HG02759 (cell line): Measurements from ENCODE around the gene CDK7.

Experiments
- ATAC-seq: cut with Tn5 transposase; IDR thresholded peaks from one replicate; pipeline ENCODE4 v1.9.1; 2021; ENCODE audit warnings: mild to moderate bottlenecking, moderate library complexity; ENCODE audit not compliant: unreplicated experiment

The CDK7 gene

DNA sequence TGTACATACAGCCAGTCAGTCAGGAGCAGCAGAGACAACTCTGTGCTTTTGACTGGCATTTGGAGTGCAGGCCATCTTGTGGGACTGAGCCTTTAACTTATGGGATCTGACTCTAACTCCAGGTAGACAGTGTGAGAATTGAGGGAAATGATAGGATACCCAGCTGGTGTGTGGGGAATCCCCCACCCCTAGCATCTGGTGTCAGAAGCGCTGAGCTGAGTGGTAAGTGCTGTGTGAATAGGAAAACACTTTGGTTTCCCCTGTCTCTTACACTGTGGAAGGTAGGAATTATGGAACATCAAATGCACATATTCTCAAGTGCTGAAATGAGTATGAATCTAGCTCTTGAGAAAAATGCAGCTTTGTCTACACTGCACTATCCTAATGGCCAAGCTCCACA is 54.0 kb downstream of the CDK7 start:
- ATAC-seq, result no peak

- ATAC-seq, result no peak
Measured at GRCh38 chr5:69292306-69292705, 57.6 kb downstream of the CDK7 start.

DNA sequence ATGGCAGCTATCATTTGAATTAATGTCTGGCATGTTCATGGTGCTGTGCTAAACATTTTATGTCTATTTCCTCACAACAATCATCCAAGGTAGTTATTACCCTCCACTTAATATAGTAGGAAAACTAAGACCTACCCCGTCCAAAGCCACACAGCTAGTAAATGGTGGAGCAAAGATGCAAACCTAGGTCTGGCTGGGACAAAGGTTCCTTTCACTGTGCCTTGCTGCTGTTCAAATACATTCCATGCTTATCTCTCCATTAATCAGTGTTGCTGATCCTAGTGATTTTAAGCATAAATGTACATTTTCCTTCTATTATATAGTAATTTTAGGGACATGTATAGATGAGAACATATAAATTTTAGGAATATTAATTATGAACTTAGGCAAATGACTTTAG is 59.2 kb downstream of the CDK7 start:
- ATAC-seq, result no peak

GRCh38 chr5:69295088-69295754 is 60.5 kb downstream of the CDK7 start:
- no peak for ATAC-seq

DNA sequence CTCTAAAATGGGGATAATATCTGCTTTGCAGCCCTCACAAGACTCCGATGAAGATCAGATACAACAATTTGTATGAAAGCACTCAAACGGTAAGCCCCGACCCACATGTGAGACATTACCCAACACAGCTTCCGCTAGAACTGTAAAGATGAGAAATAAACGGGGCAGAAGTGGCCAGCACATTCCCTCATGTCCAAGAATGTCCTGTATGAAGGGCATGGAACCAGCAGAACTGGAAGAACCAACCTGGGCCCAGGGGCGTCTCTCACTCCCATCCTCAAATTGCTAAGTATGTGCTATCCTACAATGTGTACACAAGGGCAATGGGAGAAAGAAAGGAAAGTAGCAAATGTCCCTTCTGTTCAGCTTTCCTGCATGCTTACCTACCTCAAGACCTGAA is 64.9 kb downstream of the CDK7 start:
- no peak for ATAC-seq

DNA sequence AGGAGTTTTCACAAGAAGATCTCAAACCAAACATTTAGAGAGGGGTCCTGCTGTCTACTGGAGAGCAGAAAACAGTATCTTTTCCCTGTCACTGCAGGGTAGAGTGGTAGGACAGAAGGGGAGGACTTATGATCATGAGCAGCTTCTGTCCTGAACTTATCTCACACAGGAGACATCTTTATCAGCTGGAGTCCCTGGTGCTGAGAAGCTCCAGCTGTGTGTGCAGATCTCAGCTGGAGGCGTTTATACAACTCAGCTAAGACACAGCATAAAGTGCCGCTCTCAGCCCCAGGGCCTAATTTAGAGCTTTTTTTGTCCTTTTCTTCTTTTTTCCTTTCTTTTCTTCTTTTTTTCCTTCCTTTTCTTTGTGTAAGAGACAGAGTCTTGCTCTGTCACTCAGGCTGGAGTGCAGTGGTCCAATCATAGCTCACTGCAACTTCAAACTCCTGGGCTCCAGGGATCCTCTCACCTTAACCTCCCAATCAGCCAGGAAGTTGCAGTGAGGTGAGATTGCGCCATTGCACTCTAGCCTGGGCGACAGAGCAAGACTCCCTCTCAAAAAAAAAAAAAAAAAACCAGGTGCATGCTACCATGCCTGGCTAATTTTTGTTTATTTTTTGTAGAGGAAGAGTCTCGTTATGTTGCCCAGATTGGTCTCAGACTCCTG is 66.0 kb downstream of the CDK7 start:
- ATAC-seq, result no peak

- ATAC-seq, result no peak
Measured at GRCh38 chr5:69305512-69305911, 70.8 kb downstream of the CDK7 start.

GRCh38 chr5:69308046-69308553 is 73.4 kb downstream of the CDK7 start:
- no peak for ATAC-seq

GRCh38 chr5:69309380-69309779 is 74.7 kb downstream of the CDK7 start:
- no peak for ATAC-seq

DNA sequence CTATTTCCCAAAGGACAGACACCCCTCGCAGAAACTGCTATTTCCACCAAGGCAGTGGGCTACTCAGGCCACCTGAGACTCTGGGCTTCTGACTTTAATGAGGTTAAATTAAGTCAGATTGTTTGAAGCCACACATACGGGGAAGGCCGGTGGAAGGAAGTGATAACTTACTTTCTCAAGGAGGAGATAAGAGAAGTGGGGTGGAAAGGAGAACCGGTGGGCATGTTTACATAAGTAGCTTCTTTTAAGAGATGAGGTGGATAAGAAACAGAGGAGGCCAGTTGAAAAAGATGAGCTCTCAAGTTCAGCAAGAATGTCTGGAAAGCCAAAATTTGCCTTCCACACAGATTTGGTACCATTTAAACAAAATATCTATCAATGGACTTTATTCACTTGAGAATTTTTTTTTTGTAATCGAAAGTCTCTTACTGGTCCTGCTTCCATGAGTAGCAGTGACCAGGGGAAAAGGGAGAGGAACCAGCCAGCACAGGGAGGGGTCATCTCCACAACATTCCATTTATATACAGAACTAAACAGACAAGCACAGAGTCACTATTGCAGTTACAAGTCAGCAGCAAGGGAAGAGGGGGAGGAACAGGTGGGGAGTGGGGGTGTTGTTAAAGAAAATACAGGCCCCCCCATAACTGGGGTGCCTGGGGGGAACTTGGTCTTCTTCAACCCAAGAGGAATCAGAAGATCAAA is 77.9 kb downstream of the CDK7 start:
- no peak for ATAC-seq

- no peak for ATAC-seq
Measured at GRCh38 chr5:69313428-69313827, 78.7 kb downstream of the CDK7 start.

GRCh38 chr5:69315972-69316371 is 81.3 kb downstream of the CDK7 start:
- no peak for ATAC-seq

GRCh38 chr5:69317391-69317790 is 82.7 kb downstream of the CDK7 start:
- no peak for ATAC-seq

DNA sequence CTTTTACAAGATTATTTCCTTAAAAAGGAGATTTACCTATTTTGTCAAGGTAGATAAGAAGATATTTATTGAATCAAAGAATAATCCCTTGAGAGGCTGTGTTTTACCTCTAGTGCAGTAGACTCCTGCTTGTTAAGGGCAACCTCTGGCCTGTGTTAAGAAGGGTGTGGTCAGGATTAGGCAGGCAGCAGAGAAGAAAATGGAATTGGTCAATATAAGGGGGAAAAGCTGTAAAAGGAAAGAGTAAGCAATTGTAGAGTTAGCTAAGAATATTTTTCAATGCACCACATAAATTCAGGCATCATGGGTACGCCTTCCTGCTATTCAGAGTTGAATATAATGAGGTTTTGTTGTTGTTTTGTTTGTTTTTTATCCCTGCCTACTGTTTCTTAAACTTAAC is 91.7 kb downstream of the CDK7 start:
- no peak for ATAC-seq
